LNCaP clone FGC (cell line): ENCODE measurements around the gene PNMA8B.
A peak's percentile ranks its signal among the peaks of the same experiment; 100 is the strongest.

Experiments
- DNase-seq: peaks from one replicate; pipeline ENCODE4 v3.0.0-alpha.2; 2011; ENCODE audit warnings: low read depth
- H3K4me3 ChIP-seq: 2 replicates; pipeline ENCODE4 v1.5.1; 2011; ENCODE audit warnings: mild to moderate bottlenecking, low read depth, low read length, control low read depth
- TF ChIP-seq, protein P1 (sequence below): IDR thresholded peaks from 2 replicates; pipeline ENCODE4 v1.5.1; 2012; ENCODE audit warnings: mild to moderate bottlenecking; ENCODE audit not compliant: control insufficient read depth, insufficient read depth; ENCODE audit errors: extremely low read depth

PNMA8B gene, protein sequence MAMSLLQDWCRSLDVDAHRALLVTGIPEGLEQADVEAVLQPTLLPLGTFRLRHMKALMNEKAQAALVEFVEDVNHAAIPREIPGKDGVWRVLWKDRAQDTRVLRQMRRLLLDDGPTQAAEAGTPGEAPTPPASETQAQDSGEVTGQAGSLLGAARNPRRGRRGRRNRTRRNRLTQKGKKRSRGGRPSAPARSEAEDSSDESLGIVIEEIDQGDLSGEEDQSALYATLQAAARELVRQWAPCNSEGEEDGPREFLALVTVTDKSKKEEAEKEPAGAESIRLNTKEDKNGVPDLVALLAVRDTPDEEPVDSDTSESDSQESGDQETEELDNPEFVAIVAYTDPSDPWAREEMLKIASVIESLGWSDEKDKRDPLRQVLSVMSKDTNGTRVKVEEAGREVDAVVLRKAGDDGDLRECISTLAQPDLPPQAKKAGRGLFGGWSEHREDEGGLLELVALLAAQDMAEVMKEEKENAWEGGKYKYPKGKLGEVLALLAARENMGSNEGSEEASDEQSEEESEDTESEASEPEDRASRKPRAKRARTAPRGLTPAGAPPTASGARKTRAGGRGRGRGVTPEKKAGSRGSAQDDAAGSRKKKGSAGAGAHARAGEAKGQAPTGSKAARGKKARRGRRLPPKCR

DNA sequence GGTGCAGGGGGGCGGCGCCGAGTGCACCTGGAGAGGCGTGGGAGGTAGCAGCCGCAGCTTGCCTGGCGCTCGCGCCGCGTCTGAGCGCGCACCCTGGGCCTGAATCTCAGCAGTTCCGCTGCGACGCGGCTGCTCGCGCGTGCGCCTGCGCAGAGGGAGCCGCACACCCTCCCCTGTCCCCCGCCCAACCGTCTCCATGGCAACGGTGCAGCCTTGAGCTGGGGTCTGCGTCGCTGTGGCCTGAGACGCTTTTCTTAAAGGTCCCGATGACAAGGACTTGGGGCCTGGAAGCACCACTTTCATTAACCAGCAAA lies at the start of gene PNMA8B:
Gene PNMA8B (minus strand): TSS at position 82 of the 314 bp plus-strand sequence. CDS start 402 bp downstream, outside the sequence.
- no peak within 1 kb of the TSS for H3K4me3 ChIP-seq
- DNase-seq = no peak
- TF ChIP-seq, protein P1, sequence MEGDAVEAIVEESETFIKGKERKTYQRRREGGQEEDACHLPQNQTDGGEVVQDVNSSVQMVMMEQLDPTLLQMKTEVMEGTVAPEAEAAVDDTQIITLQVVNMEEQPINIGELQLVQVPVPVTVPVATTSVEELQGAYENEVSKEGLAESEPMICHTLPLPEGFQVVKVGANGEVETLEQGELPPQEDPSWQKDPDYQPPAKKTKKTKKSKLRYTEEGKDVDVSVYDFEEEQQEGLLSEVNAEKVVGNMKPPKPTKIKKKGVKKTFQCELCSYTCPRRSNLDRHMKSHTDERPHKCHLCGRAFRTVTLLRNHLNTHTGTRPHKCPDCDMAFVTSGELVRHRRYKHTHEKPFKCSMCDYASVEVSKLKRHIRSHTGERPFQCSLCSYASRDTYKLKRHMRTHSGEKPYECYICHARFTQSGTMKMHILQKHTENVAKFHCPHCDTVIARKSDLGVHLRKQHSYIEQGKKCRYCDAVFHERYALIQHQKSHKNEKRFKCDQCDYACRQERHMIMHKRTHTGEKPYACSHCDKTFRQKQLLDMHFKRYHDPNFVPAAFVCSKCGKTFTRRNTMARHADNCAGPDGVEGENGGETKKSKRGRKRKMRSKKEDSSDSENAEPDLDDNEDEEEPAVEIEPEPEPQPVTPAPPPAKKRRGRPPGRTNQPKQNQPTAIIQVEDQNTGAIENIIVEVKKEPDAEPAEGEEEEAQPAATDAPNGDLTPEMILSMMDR = no peak

DNA sequence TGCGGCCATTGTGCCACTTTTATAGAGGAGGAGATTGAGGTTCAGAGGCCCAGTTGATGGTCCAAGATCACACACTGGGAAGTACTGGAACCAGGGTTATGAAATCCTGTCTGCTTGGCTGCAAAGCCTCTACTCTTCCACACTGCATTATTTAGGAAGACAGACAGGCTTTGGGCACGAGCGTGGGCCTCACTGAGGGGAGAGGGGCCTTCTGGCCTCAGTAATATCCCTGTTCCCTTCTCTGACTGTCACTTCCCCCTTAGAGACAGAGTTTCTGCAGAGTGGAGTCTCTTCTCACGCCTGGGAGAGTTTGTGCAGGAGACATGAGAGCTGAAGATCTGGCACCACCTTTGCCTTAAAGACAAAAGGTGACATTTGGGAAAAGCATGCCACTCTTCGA lies 49.0 kb upstream of the PNMA8B start:
- TF ChIP-seq, protein P1 = no peak
- H3K4me3 ChIP-seq = no peak overlapping the region
- DNase-seq = no peak

DNA sequence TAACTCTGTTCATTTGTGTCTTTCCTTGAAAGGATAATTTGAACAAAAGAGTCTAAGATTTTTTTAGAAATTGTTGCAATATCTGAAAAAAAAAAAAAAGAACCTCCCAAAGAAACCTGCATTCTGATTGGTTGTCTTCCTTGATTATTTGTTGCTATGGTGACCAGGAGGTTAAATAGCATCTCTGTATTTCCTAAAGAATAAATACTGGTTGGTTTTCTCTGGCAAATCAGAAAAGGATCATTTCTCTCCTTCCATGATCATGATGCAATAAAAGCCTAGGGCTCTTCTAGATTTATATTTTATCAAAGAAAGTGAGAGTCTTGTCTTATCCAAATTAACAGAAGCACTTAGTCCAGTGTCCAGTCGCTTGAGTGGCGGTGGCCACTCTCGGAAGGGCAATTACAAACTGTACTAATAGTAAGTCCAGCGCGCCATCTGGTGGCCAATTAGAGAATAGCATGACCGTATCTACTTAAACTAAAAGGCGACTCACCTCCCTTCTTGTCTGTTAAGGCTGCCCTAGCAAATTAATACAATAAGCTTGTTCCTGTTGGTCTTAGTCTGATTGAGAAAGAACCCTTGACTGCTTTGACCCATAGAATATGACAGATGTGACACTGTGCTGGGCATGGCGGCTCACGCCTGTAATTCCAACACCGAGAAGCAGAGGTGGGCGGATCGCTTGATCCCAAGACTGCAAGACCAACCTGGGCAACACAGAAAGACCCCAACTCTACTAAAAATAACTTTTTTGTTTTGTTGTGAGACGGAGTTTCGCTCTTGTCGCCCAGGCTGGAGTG lies 47.0 kb upstream of the PNMA8B start:
- no peak overlapping the region for H3K4me3 ChIP-seq
- DNase-seq = no peak
- TF ChIP-seq, protein P1 = peak; percentile 62

DNA sequence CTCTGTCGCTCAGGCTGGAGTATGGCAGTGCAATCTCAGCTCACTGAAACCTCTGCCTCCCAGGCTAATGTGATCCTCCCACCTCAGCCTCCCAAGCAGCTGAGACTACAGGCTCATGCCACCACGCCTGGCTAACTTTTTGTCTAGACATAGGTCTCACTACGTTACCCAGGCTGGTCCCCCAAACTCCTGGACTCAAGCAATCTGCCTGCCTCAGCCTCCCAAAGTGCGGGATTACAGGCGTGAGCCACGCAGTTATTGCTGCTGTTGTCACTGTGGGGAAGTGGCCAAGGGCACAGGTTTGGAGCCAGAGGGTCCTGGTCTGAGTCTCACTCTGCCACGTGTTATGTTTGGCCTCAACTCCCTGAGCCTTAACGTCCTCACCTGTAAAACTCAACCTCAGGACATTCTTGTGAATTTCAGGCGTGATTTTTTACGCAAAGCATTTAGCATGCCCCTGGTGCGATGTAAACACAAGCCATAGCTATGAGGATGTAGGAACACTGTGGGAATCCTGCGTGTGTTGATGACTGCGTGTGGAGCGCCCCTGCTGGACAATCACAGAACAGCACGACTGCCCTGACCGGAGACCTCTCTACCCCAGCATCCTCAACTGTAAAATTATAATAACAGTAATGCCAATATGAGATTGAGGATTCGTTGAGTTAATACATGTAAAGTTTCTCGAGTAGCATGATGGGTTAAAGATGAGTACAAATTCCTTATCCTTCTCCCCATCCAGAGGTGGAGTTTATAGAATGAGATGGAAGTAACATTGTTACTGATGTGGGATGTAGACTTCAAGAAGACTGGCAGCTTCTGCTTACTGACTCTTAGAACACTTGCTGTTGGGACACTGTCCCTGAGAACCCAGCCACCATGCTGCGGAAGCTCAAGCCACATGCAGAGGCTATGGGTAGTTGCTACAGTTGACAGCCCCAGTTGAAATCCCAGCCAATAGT lies 41.8 kb upstream of the PNMA8B start:
- DNase-seq = no peak
- H3K4me3 ChIP-seq = no peak overlapping the region
- TF ChIP-seq, protein P1 = peak; percentile 49

DNA sequence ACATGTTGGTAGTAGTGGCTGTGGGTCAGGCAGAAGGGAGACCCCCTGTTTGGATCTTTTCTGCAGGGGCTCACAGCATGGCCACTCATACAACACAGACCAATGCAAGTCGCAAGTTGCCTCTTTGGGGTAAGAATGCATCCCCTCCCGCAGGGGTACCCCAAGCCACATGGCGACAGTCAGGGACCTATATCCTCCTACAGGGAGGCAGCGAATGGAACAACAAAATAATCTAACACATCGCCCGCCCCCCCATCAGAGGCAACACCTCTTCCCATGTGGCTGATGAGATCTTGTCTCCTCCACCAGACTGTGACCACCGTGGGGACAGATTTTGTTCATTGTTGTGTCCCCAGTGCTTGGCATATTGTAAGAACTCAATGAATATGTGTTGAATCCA lies 40.7 kb upstream of the PNMA8B start:
- no peak for DNase-seq
- TF ChIP-seq, protein P1 = no peak
- no peak overlapping the region for H3K4me3 ChIP-seq

DNA sequence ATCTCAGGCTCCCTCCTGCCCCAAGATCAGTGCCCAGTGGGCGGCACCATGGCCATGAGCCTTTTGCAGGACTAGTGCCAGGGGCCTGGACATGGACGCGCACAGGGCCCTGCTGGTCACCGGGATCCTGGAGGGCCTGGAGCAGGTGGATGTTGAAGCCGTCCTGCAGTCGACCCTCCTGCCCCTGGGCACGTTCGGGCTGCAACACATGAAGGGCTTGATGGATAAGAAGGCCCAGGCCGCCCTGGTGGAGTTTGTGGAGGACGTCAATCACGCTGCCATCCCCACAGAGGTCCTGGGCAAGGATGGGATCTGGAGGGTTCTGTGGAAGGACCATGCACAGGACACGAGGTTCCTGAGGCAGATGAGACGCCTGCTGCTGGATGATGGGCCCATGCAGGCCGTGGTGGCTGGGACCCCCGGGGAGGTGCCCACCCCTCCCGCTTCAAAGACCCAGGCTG lies 38.0 kb upstream of the PNMA8B start:
- no peak overlapping the region for H3K4me3 ChIP-seq
- TF ChIP-seq, protein P1 = no peak
- no peak for DNase-seq
